SK-N-MC (cell line): Measurements from ENCODE around the gene TCHHL1.

Source experiments
- EZH2 ChIP-seq: fragments of 200-600 bp; sonication (generic); IDR thresholded peaks from one replicate; pipeline ENCODE4 v1.6.1; 2017; ENCODE audit warnings: antibody characterized with exemption
- FOXP2 ChIP-seq: optimal IDR thresholded peaks from 2 replicates; pipeline ENCODE3; 2011; ENCODE audit warnings: mild to moderate bottlenecking, moderate library complexity; ENCODE audit not compliant: insufficient read depth; ENCODE audit errors: extremely low read length, control extremely low read depth
- POLR2AphosphoS5 ChIP-seq: IDR thresholded peaks from 2 replicates; pipeline ENCODE4 v1.6.1; 2012; ENCODE audit warnings: mild to moderate bottlenecking, low read depth, low read length, borderline replicate concordance

- TF ChIP-seq POLR2AphosphoS5: no peak
- TF ChIP-seq EZH2: no peak
- no peak for TF ChIP-seq FOXP2
Measured at GRCh38 chr1:152107031-152107983, 18.4 kb upstream of the TCHHL1 start.
